ENCODE measurements around the gene SMIM27.

- TF ChIP-seq POLR2AphosphoS5 (IDR thresholded peaks at IDR 0.05; ENCODE audit: low read depth, low read length), result no peak
- TF ChIP-seq TAF1 (IDR thresholded peaks at IDR 0.05; ENCODE audit: borderline replicate concordance, low read depth, low read length), result no peak
Observed at GRCh38 chr9:32596936-32597335, 44.8 kb downstream of the SMIM27 start.

All from GM12892 (cell line).